Peyer's patch (tissue), 4 donors: ENCODE results near the gene ZC3H18.

Experiments
- POLR2A ChIP-seq, 2 donors: fragments of 450-650 bp; IDR thresholded peaks; one replicate each; pipeline ENCODE4 v1.5.1; 2017; ENCODE audit warnings: antibody characterized with exemption in 2 of 2, mild to moderate bottlenecking in 2 of 2, moderate library complexity in 2 of 2
- TF ChIP-seq, protein P1 (sequence below), 6 experiments: fragments of 450-650 bp in 4 of 6; fragments of 200-600 bp in 2 of 6; sonication (generic) in 1 of 6; IDR thresholded peaks; one replicate each; pipeline ENCODE4 v1.5.1; 2017 to 2019; ENCODE audit warnings: antibody characterized with exemption in 6 of 6, mild to moderate bottlenecking in 3 of 6, moderate library complexity in 1 of 6

DNA sequence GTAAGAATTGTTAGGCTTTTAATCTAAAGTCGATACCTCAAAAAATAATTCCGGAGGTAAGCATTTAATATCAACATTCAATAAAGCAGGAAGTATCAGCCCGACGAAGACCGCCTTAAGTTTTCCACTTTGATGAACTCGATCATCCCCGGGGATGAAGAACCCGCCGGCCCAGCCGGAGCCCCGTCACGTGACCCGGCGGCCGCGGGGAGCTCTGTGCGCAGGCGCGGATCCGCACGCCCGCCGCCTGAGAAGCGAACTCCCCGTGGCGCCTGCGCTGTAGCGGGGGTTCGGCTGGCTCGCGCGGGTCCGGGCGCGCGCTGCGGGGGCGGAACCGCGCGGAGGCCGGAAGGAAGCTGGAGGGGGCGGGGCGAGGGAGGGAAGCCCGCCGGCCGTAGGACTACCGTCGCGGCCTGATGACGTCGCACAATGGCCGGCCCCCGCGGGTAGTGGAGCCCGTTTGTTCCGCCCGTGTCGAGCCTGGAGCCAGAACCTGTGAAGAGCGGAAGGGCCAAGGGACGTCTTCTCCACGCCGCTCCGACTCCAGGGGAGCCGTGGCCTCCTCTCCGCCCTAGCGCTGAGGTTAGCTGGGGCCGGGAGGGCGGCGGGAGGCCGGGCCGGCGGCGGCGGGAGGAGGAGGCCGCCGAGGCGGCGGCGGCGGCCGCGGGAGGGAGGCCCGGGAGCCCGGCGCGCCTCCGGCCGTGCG, at the start of gene ZC3H18:
- TF ChIP-seq, protein P1, sequence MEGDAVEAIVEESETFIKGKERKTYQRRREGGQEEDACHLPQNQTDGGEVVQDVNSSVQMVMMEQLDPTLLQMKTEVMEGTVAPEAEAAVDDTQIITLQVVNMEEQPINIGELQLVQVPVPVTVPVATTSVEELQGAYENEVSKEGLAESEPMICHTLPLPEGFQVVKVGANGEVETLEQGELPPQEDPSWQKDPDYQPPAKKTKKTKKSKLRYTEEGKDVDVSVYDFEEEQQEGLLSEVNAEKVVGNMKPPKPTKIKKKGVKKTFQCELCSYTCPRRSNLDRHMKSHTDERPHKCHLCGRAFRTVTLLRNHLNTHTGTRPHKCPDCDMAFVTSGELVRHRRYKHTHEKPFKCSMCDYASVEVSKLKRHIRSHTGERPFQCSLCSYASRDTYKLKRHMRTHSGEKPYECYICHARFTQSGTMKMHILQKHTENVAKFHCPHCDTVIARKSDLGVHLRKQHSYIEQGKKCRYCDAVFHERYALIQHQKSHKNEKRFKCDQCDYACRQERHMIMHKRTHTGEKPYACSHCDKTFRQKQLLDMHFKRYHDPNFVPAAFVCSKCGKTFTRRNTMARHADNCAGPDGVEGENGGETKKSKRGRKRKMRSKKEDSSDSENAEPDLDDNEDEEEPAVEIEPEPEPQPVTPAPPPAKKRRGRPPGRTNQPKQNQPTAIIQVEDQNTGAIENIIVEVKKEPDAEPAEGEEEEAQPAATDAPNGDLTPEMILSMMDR (IDR thresholded peaks at IDR 0.05): no peak
- peak; percentile 56 to 62 for TF ChIP-seq POLR2A (IDR thresholded peaks at IDR 0.05)
